GM20000 (cell line): ENCODE results near the gene IPPK.

ENCODE experiments used
- DNase-seq: peaks from one replicate; pipeline ENCODE4 v3.0.0; 2012; ENCODE audit warnings: low spot score
- CTCF ChIP-seq: IDR thresholded peaks from 2 replicates; pipeline ENCODE4 v1.5.1; 2012; ENCODE audit warnings: mild to moderate bottlenecking, control low read depth; ENCODE audit errors: extremely low read depth, missing control alignments

Gene IPPK

GRCh38 chr9:92608241-92608908, 61.6 kb downstream of the IPPK start:
- DNase-seq = no peak
- TF ChIP-seq CTCF = no peak

- TF ChIP-seq CTCF = no peak
- no peak for DNase-seq
These were observed 62.2 kb downstream of the IPPK start for GRCh38 chr9:92607773-92608172.

GRCh38 chr9:92607088-92607487, 62.8 kb downstream of the IPPK start:
- TF ChIP-seq CTCF = no peak
- peak; percentile 25 for DNase-seq

GRCh38 chr9:92605224-92605623, 64.7 kb downstream of the IPPK start:
- no peak for TF ChIP-seq CTCF
- DNase-seq = no peak

GRCh38 chr9:92603990-92604389, 65.9 kb downstream of the IPPK start:
- TF ChIP-seq CTCF = no peak
- DNase-seq = no peak

GRCh38 chr9:92603100-92603499, 66.8 kb downstream of the IPPK start:
- no peak for DNase-seq
- no peak for TF ChIP-seq CTCF

- no peak for DNase-seq
- TF ChIP-seq CTCF = no peak
These were observed 67.5 kb downstream of the IPPK start for GRCh38 chr9:92602413-92602812.
